Measurements from ENCODE around the gene SCAPER.

DNA sequence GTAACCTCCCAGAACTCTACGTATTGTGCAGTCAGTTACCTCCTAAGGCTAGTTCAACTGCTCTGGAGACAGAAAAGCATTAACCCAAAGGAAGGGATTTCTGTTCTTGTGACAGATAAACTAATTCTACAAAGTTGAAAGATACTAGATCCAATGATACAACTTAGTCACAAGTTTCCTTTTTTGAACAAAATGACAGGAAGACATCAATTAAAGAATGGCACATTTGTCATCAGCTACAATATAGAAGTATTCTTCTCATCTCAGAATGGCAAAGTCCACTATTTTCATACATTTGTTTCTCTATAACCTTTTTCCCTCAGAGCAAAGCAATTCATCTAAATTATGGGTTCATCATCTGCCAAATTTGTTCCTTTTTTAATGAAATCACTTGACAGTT, 524.9 kb downstream of the SCAPER start:
- no peak for TF ChIP-seq POLR2AphosphoS5 (IDR thresholded peaks at IDR 0.05; ENCODE audit: low read depth, low read length)
- TF ChIP-seq, protein P1, sequence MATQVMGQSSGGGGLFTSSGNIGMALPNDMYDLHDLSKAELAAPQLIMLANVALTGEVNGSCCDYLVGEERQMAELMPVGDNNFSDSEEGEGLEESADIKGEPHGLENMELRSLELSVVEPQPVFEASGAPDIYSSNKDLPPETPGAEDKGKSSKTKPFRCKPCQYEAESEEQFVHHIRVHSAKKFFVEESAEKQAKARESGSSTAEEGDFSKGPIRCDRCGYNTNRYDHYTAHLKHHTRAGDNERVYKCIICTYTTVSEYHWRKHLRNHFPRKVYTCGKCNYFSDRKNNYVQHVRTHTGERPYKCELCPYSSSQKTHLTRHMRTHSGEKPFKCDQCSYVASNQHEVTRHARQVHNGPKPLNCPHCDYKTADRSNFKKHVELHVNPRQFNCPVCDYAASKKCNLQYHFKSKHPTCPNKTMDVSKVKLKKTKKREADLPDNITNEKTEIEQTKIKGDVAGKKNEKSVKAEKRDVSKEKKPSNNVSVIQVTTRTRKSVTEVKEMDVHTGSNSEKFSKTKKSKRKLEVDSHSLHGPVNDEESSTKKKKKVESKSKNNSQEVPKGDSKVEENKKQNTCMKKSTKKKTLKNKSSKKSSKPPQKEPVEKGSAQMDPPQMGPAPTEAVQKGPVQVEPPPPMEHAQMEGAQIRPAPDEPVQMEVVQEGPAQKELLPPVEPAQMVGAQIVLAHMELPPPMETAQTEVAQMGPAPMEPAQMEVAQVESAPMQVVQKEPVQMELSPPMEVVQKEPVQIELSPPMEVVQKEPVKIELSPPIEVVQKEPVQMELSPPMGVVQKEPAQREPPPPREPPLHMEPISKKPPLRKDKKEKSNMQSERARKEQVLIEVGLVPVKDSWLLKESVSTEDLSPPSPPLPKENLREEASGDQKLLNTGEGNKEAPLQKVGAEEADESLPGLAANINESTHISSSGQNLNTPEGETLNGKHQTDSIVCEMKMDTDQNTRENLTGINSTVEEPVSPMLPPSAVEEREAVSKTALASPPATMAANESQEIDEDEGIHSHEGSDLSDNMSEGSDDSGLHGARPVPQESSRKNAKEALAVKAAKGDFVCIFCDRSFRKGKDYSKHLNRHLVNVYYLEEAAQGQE (IDR thresholded peaks at IDR 0.05; ENCODE audit: insufficient read depth in 1 of 2, low read depth in 2 of 2, low read length in 2 of 2), result no peak
- TF ChIP-seq TAF1 (IDR thresholded peaks at IDR 0.05; ENCODE audit: borderline replicate concordance, insufficient read depth, low read length), result no peak

Data from PFSK-1 (cell line).